MM.1S (cell line): ENCODE measurements around the gene MAP2K4.

Experiments
- EZH2 ChIP-seq: fragments of 300-600 bp; sonication (generic); optimal IDR thresholded peaks from 2 replicates; pipeline ENCODE3; 2017; ENCODE audit warnings: low read depth, mild to moderate bottlenecking, antibody characterized with exemption, low read length, mixed read lengths
- EZH2phosphoT487 ChIP-seq: fragments of 300-600 bp; sonication (generic); IDR thresholded peaks from 2 replicates; pipeline ENCODE4 v1.6.1; 2018; ENCODE audit warnings: antibody characterized with exemption, low read length
- TF ChIP-seq, protein P1 (sequence below): fragments of 300-600 bp; sonication (generic); IDR thresholded peaks from 2 replicates; pipeline ENCODE4 v1.5.1; 2016; ENCODE audit warnings: antibody characterized with exemption, low read length, mixed read lengths

GRCh38 chr17:12114686-12115418, 94.2 kb downstream of the MAP2K4 start:
- no peak for TF ChIP-seq EZH2phosphoT487
- TF ChIP-seq, protein P1, sequence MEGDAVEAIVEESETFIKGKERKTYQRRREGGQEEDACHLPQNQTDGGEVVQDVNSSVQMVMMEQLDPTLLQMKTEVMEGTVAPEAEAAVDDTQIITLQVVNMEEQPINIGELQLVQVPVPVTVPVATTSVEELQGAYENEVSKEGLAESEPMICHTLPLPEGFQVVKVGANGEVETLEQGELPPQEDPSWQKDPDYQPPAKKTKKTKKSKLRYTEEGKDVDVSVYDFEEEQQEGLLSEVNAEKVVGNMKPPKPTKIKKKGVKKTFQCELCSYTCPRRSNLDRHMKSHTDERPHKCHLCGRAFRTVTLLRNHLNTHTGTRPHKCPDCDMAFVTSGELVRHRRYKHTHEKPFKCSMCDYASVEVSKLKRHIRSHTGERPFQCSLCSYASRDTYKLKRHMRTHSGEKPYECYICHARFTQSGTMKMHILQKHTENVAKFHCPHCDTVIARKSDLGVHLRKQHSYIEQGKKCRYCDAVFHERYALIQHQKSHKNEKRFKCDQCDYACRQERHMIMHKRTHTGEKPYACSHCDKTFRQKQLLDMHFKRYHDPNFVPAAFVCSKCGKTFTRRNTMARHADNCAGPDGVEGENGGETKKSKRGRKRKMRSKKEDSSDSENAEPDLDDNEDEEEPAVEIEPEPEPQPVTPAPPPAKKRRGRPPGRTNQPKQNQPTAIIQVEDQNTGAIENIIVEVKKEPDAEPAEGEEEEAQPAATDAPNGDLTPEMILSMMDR, result no peak
- TF ChIP-seq EZH2, result no peak
